HepG2 (cell line): ENCODE measurements around the gene GDF2. TPM values are rescaled to one million over a fixed set of nuclear protein-coding genes. Genes with fewer than 3 reads are reported as not detected.

Experiments
- ATAC-seq: fragments of 200-7000 bp; cut with Tn5 transposase; 3 replicates; pipeline ENCODE4 v1.9.1; 2020; ENCODE audit warnings: mild to moderate bottlenecking, moderate library complexity
- BruUV-seq: library from RNA; stranded (reverse); fragments of 400-500 nt; replicated peaks from 2 replicates; lab custom pipeline; 2021; lab: Mats Ljungman, UMichigan
- CTCF ChIA-PET: fragments of 300-600 bp; formaldehyde crosslinking; extraction: SDS; loops from one replicate; lab custom pipeline; 2021; ENCODE audit warnings: low total read pairs, inconsistent platforms, low intra/inter-chr PET ratio; lab: Yijun Ruan, JAX
- POLR2A ChIA-PET: fragments of 350-600 bp; sonication (Branson Sonifier 250); formaldehyde crosslinking; loops from one replicate; lab custom pipeline; 2020; ENCODE audit warnings: antibody characterized with exemption, inconsistent platforms; lab: Yijun Ruan, JAX
- DNase-seq: peaks from one replicate; pipeline ENCODE4 v3.0.0-alpha.2; 2015; ENCODE audit warnings: low spot score
- FAIRE-seq: peaks from 3 replicates; lab custom pipeline; 2011; peaks lifted over from hg19 to GRCh38; lab: Jason Lieb, UNC
- H2AFZ ChIP-seq: one replicate; pipeline ENCODE4 v1.6.1; 2011; ENCODE audit warnings: low read length, inconsistent platforms
- H3K27ac ChIP-seq: fragments of 300-600 bp; 3 replicates; pipeline ENCODE4 v1.8.0; 2011; ENCODE audit warnings: mixed run types, mild to moderate bottlenecking, mixed read lengths, low read length, inconsistent platforms; ENCODE audit not compliant: insufficient read depth; ENCODE audit errors: extremely low read length
- H3K27me3 ChIP-seq, 2 experiments: fragments of 200-600 bp in 1 of 2; 2 replicates in 1 of 2; 3 replicates in 1 of 2; pipeline versions ENCODE4 v1.6.0 to v1.8.0; 2011; ENCODE audit warnings: low read length in 2 of 2, mild to moderate bottlenecking in 2 of 2, moderate library complexity in 2 of 2, inconsistent platforms in 1 of 2; ENCODE audit not compliant: insufficient read depth in 2 of 2, control insufficient read depth in 1 of 2
- H3K36me3 ChIP-seq, 2 experiments: fragments of 200-600 bp in 1 of 2; replicated peaks in 1 of 2; 2 replicates in 1 of 2; 3 replicates in 1 of 2; pipeline versions ENCODE4 v1.5.1 to v1.8.0; 2011; ENCODE audit warnings: low read length in 2 of 2, inconsistent platforms in 1 of 2; ENCODE audit not compliant: insufficient read depth in 2 of 2, control insufficient read depth in 1 of 2
- H3K4me1 ChIP-seq: 2 replicates; pipeline ENCODE4 v1.5.1; 2012; ENCODE audit warnings: low read length, inconsistent platforms; ENCODE audit not compliant: insufficient read depth
- H3K4me2 ChIP-seq: 2 replicates; pipeline ENCODE4 v1.6.0; 2011; ENCODE audit warnings: low read depth, low read length, inconsistent platforms
- H3K4me3 ChIP-seq, 3 experiments: fragments of 200-600 bp in 1 of 3; sonication (generic), shearing (Covaris generic) in 1 of 3; replicated peaks in 1 of 3; 2 replicates each; pipeline ENCODE4 v1.5.1; 2011 to 2016; ENCODE audit warnings: low read length in 3 of 3, inconsistent platforms in 2 of 3, low read depth in 2 of 3, mild to moderate bottlenecking in 2 of 3, control low read depth in 1 of 3, mixed read lengths in 1 of 3; ENCODE audit not compliant: insufficient read depth in 1 of 3
- H3K79me2 ChIP-seq: one replicate; pipeline ENCODE4 v1.6.1; 2011; ENCODE audit warnings: low read length, inconsistent platforms; ENCODE audit not compliant: insufficient read depth
- H3K9ac ChIP-seq: 2 replicates; pipeline ENCODE4 v1.6.0; 2011; ENCODE audit warnings: mild to moderate bottlenecking, low read depth, low read length, inconsistent platforms; ENCODE audit not compliant: insufficient read depth
- H3K9me3 ChIP-seq: 2 replicates; pipeline ENCODE4 v1.5.1; 2012; ENCODE audit warnings: mild to moderate bottlenecking, low read length
- H4K20me1 ChIP-seq: 2 replicates; pipeline ENCODE4 v1.6.0; 2011; ENCODE audit warnings: inconsistent platforms, mild to moderate bottlenecking, low read length, moderate library complexity; ENCODE audit not compliant: insufficient read depth
- ATF7 ChIP-seq, 2 experiments: fragments of 450-650 bp in 1 of 2; sonication (generic) in 1 of 2; formaldehyde crosslinking in 1 of 2; IDR thresholded peaks; 2 replicates each; pipeline versions ENCODE4 v1.4.0 to v1.6.1; 2016 to 2020; ENCODE audit warnings: antibody characterized with exemption in 1 of 2, mild to moderate bottlenecking in 1 of 2, missing genetic modification reagents in 1 of 2
- CREB1 ChIP-seq, 2 experiments: fragments of 450-650 bp in 1 of 2; IDR thresholded peaks; 2 replicates each; pipeline ENCODE4 v1.6.1; 2016 to 2017; ENCODE audit warnings: control low read depth in 1 of 2, mild to moderate bottlenecking in 1 of 2, missing compliant biosample characterization in 1 of 2, missing genetic modification characterization in 1 of 2
- HOXA7 ChIP-seq: sonication (generic); formaldehyde crosslinking; IDR thresholded peaks from 2 replicates; pipeline ENCODE4 v1.8.1; 2022; ENCODE audit warnings: mild to moderate bottlenecking, missing genetic modification reagents, moderate library complexity
- RAD21 ChIP-seq: fragments of 450-650 bp; formaldehyde crosslinking; IDR thresholded peaks from 2 replicates; pipeline ENCODE4 v1.5.0; 2020; ENCODE audit warnings: mild to moderate bottlenecking
- REPIN1 ChIP-seq: sonication (generic); formaldehyde crosslinking; IDR thresholded peaks from 2 replicates; pipeline ENCODE4 v1.8.0; 2022; ENCODE audit warnings: missing genetic modification reagents, low read depth, mild to moderate bottlenecking, borderline replicate concordance
- STAG1 ChIP-seq: sonication (generic); formaldehyde crosslinking; IDR thresholded peaks from 2 replicates; pipeline ENCODE4 v1.4.0; 2020; ENCODE audit warnings: missing genetic modification reagents
- TARDBP ChIP-seq: sonication (generic); formaldehyde crosslinking; IDR thresholded peaks from 2 replicates; pipeline ENCODE4 v1.8.0; 2022; ENCODE audit warnings: mild to moderate bottlenecking, missing genetic modification reagents
- ZNF138 ChIP-seq: sonication (generic); formaldehyde crosslinking; IDR thresholded peaks from 2 replicates; pipeline ENCODE4 v1.5.0; 2020; ENCODE audit warnings: mild to moderate bottlenecking, low read depth, missing genetic modification reagents
- ZNF646 ChIP-seq: sonication (generic); formaldehyde crosslinking; IDR thresholded peaks from 2 replicates; pipeline ENCODE4 v1.9.0; 2021; ENCODE audit warnings: mild to moderate bottlenecking, missing genetic modification reagents
- WGBS: methylation state at CpG from one replicate; pipeline ENCODE4 v1.1.6; 2017; ENCODE audit warnings: low lambda C conversion rate; 5-methylcytosine and 5-hydroxymethylcytosine counted together
- in situ Hi-C: cut with HindIII; loops from 2 replicates; pipeline ENCODE4 v1.10.0; 2017; ENCODE audit warnings: low pct_unique_long_range_greater_than_20kb; ENCODE audit not compliant: extremely low pct_ligation_motif_present
- intact Hi-C: fragments of 100-400 bp; cut with micrococcal nuclease; formaldehyde crosslinking; loops from one replicate; pipeline ENCODE4 v1.10.0; 2022; ENCODE audit not compliant: unreplicated experiment
- polyA plus RNA-seq, 8 experiments: library from polyadenylated mRNA; depleted of rRNA in 3 of 8; stranded (reverse) in 7 of 8; unstranded in 1 of 8; fragments of >200 nt; fragmentation: Illumina TruSeq in 4 of 8; extraction: Trizol in 4 of 8; gene quantifications; 2 replicates each; pipeline versions ENCODE4 v1.2.1 to v1.2.3, GENCODE V29; 2011 to 2016; ENCODE audit warnings: low read depth in 4 of 8, missing spikeins in 1 of 8, mixed read lengths in 1 of 8; ENCODE audit not compliant: insufficient read depth in 1 of 8
- total RNA-seq, 5 experiments: library from RNA; depleted of rRNA; stranded (reverse); fragments of >200 nt; fragmentation: Illumina TruSeq; extraction: Trizol; gene quantifications; 2 replicates each; pipeline ENCODE4 v1.2.3, GENCODE V29; 2016; ENCODE audit warnings: low read depth in 1 of 5

Gene GDF2
- total and polyA plus RNA-seq, 2 of the 13 experiments (the other 11 are each of a cell fraction or from before 2014, with no cell fraction given), result not detected

GRCh38 chr10:47340608-47341170 is 18.4 kb downstream of the GDF2 start:
- in situ Hi-C loops (no loop called here), intact Hi-C loops (no loop called here)
- peak; percentile 87 for ATAC-seq
- TF ChIP-seq CREB1 (IDR thresholded peaks at IDR 0.05) (peak; percentile 53; the same call in 1 of the 2 replicates), CREB1 (CRISPR knock-in tag; IDR thresholded peaks at IDR 0.05) (no peak), TARDBP (no peak), ZNF646 (CRISPR knock-in tag) (no peak), STAG1 (CRISPR knock-in tag) (peak; percentile 73), HOXA7 (CRISPR knock-in tag) (no peak), RAD21 (CRISPR knock-in tag) (peak; percentile 46), REPIN1 (CRISPR knock-in tag) (no peak), ZNF138 (CRISPR knock-in tag) (no peak), ATF7 (IDR thresholded peaks at IDR 0.05) (peak; percentile 36; the same call in 1 of the 2 replicates), ATF7 (CRISPR knock-in tag; IDR thresholded peaks at IDR 0.05) (no peak)

More at GRCh38 chr10:47340608-47341170, 18.4 kb downstream of the GDF2 start:
- no peak overlapping the region for H3K4me2 ChIP-seq
- H3K4me3 ChIP-seq, result no peak overlapping the region
- ChIA-PET POLR2A (no interaction called here), CTCF (interaction anchor here (1.4 to 2.3 kb wide), 2 partner anchors 293 to 316 kb away, joined by 4 to 9 read pairs; no protein-coding TSS in a partner anchor)
- 43% methylated on average over 5 of the region's 5 CpGs for whole genome bisulfite sequencing
- FAIRE-seq, result no peak
- H3K4me1 ChIP-seq, result no peaks in the 10 kb centered on the region
- no peak overlapping the region for H3K9ac ChIP-seq
- H3K27ac ChIP-seq, result no peak overlapping the region
- peaks cover 0 to 10% of the 10 kb centered on the region in 2 experiments; a peak in 1 of 5 replicates for H3K27me3 ChIP-seq
- no peaks in the 10 kb centered on the region for H3K36me3 ChIP-seq
- no peaks in the 10 kb centered on the region for H4K20me1 ChIP-seq
- peak; percentile 47 for DNase-seq
- no peak overlapping the region for H2AFZ ChIP-seq
- H3K9me3 ChIP-seq, result no peaks in the 10 kb centered on the region
- no TSS peak for BruUV-seq
- no peaks in the 10 kb centered on the region for H3K79me2 ChIP-seq
